H9 (cell line): Measurements from ENCODE around the gene APOBEC3H. TPM values are rescaled to one million over a fixed set of nuclear protein-coding genes. Genes with fewer than 3 reads are reported as not detected.
"Not testable (repeated sequence)": the region's sequence is repeated elsewhere in the genome, so short reads cannot be mapped to it uniquely, and the experiment has no call there.

Experiments used
- DNase-seq: peaks from one replicate; pipeline ENCODE4 v3.0.0-alpha.2; 2017
- H2AFZ ChIP-seq: one replicate; pipeline ENCODE4 v1.6.1; 2013; ENCODE audit warnings: mild to moderate bottlenecking, low read length, control low read depth, moderate library complexity
- H2AK5ac ChIP-seq: 2 replicates; pipeline ENCODE4 v1.6.1; 2013; ENCODE audit warnings: low read length, control low read depth, mixed read lengths; ENCODE audit not compliant: insufficient read length
- H2BK120ac ChIP-seq: one replicate; pipeline ENCODE4 v1.6.1; 2013; ENCODE audit warnings: low read depth, mild to moderate bottlenecking, low read length, control low read depth, inconsistent platforms; ENCODE audit not compliant: poor library complexity, severe bottlenecking
- H2BK12ac ChIP-seq: 2 replicates; pipeline ENCODE4 v1.6.1; 2013; ENCODE audit warnings: low read length, control low read depth, mixed read lengths, low read depth; ENCODE audit not compliant: insufficient read length
- H2BK15ac ChIP-seq: 2 replicates; pipeline ENCODE4 v1.6.1; 2013; ENCODE audit warnings: low read depth, low read length, control low read depth
- H2BK20ac ChIP-seq: one replicate; pipeline ENCODE4 v1.6.1; 2013; ENCODE audit warnings: low read depth, mild to moderate bottlenecking, low read length, control low read depth, inconsistent platforms; ENCODE audit not compliant: poor library complexity, severe bottlenecking
- H2BK5ac ChIP-seq: 2 replicates; pipeline ENCODE4 v1.6.1; 2013; ENCODE audit warnings: low read length, control low read depth, mixed read lengths; ENCODE audit not compliant: insufficient read length
- H3K14ac ChIP-seq: 2 replicates; pipeline ENCODE4 v1.6.1; 2013; ENCODE audit warnings: low read length, control low read depth; ENCODE audit not compliant: insufficient read depth
- H3K18ac ChIP-seq: 2 replicates; pipeline ENCODE4 v1.6.1; 2013; ENCODE audit warnings: low read depth, mild to moderate bottlenecking, mixed read lengths, low read length, control low read depth; ENCODE audit not compliant: insufficient read length
- H3K23ac ChIP-seq: 2 replicates; pipeline ENCODE4 v1.6.1; 2013; ENCODE audit warnings: low read length, control low read depth, mixed read lengths, low read depth; ENCODE audit not compliant: insufficient read length
- H3K23me2 ChIP-seq: 2 replicates; pipeline ENCODE4 v1.6.1; 2013; ENCODE audit warnings: low read depth, mild to moderate bottlenecking, mixed read lengths, low read length, control low read depth; ENCODE audit not compliant: insufficient read length, poor library complexity, severe bottlenecking
- H3K27ac ChIP-seq: 2 replicates; pipeline ENCODE4 v1.5.1; 2013; ENCODE audit warnings: low read length, control low read depth, mixed read lengths, low read depth; ENCODE audit not compliant: insufficient read length
- H3K27me3 ChIP-seq: 2 replicates; pipeline ENCODE4 v1.6.1; 2013; ENCODE audit warnings: low read length, control low read depth, inconsistent platforms; ENCODE audit not compliant: insufficient read depth
- H3K4ac ChIP-seq: 2 replicates; pipeline ENCODE4 v1.6.1; 2013; ENCODE audit warnings: low read depth, mild to moderate bottlenecking, control low read depth, inconsistent platforms, low read length, moderate library complexity
- H3K4me1 ChIP-seq: 2 replicates; pipeline ENCODE4 v1.6.1; 2013; ENCODE audit warnings: low read length, control low read depth, inconsistent platforms; ENCODE audit not compliant: insufficient read depth
- H3K4me2 ChIP-seq: 2 replicates; pipeline ENCODE4 v1.6.1; 2013; ENCODE audit warnings: low read length, control low read depth, mixed read lengths; ENCODE audit not compliant: insufficient read length, insufficient read depth
- H3K56ac ChIP-seq: 2 replicates; pipeline ENCODE4 v1.6.1; 2013; ENCODE audit warnings: low read depth, mild to moderate bottlenecking, mixed read lengths, low read length, control low read depth; ENCODE audit not compliant: insufficient read length
- H3K79me1 ChIP-seq: 2 replicates; pipeline ENCODE4 v1.6.1; 2013; ENCODE audit warnings: low read depth, mild to moderate bottlenecking, moderate library complexity, low read length, control low read depth, inconsistent platforms; ENCODE audit not compliant: insufficient read depth, poor library complexity, severe bottlenecking
- H3K79me2 ChIP-seq: 2 replicates; pipeline ENCODE4 v1.6.1; 2013; ENCODE audit warnings: low read length, control low read depth, inconsistent platforms; ENCODE audit not compliant: insufficient read depth
- H3K9ac ChIP-seq: 2 replicates; pipeline ENCODE4 v1.6.1; 2013; ENCODE audit warnings: low read length, control low read depth, mixed read lengths; ENCODE audit not compliant: insufficient read length; ENCODE audit errors: extremely low read depth
- H3K9me3 ChIP-seq: one replicate; pipeline ENCODE4 v1.6.1; 2013; ENCODE audit warnings: low read depth, low read length, inconsistent platforms; ENCODE audit not compliant: control insufficient read depth
- H3T11ph ChIP-seq: one replicate; pipeline ENCODE4 v1.6.1; 2013; ENCODE audit warnings: mild to moderate bottlenecking, low read length, control low read depth, inconsistent platforms
- H4K20me1 ChIP-seq: one replicate; pipeline ENCODE4 v1.6.1; 2013; ENCODE audit not compliant: control insufficient read depth, insufficient read length, insufficient read depth
- H4K5ac ChIP-seq: 2 replicates; pipeline ENCODE4 v1.6.1; 2013; ENCODE audit warnings: low read depth, mild to moderate bottlenecking, mixed read lengths, low read length, control low read depth; ENCODE audit not compliant: insufficient read length
- H4K8ac ChIP-seq: replicated peaks from 2 replicates; pipeline ENCODE4 v1.6.1; 2013; ENCODE audit warnings: low read length, control low read depth, mixed read lengths, low read depth; ENCODE audit not compliant: insufficient read length
- H4K91ac ChIP-seq: 2 replicates; pipeline ENCODE4 v1.6.1; 2013; ENCODE audit warnings: low read depth, mild to moderate bottlenecking, moderate library complexity, mixed read lengths, low read length, control low read depth; ENCODE audit not compliant: insufficient read length
- H3K27ac Mint-ChIP-seq, 3 experiments: 2 replicates in 2 of 3; 3 replicates in 1 of 3; pipeline ENCODE4 v1.8.0; 2020 to 2021; ENCODE audit warnings: mixed read lengths in 3 of 3, mild to moderate bottlenecking in 1 of 3, moderate library complexity in 1 of 3
- H3K27me3 Mint-ChIP-seq: 2 replicates; pipeline ENCODE4 v1.8.0; 2021; ENCODE audit warnings: low read depth, mild to moderate bottlenecking, moderate library complexity, mixed read lengths
- H3K36me3 Mint-ChIP-seq, 3 experiments: 2 replicates in 2 of 3; 3 replicates in 1 of 3; pipeline ENCODE4 v1.8.0; 2020 to 2021; ENCODE audit warnings: low read depth in 3 of 3, mixed read lengths in 3 of 3; ENCODE audit not compliant: insufficient read depth in 1 of 3
- H3K4me1 Mint-ChIP-seq, 2 experiments: 2 replicates each; pipeline ENCODE4 v1.8.0; 2020; ENCODE audit warnings: mixed read lengths in 2 of 2
- H3K4me3 Mint-ChIP-seq, 2 experiments: 2 replicates in 1 of 2; 3 replicates in 1 of 2; pipeline ENCODE4 v1.8.0; 2020 to 2021; ENCODE audit warnings: mild to moderate bottlenecking in 2 of 2, mixed read lengths in 2 of 2, moderate library complexity in 1 of 2
- H3K9me3 Mint-ChIP-seq, 2 experiments: 2 replicates in 1 of 2; 3 replicates in 1 of 2; pipeline ENCODE4 v1.8.0; 2020; ENCODE audit warnings: mild to moderate bottlenecking in 2 of 2, mixed read lengths in 2 of 2, moderate library complexity in 1 of 2
- CTCF ChIP-seq: fragments of 200-600 bp; sonication (generic); conservative IDR thresholded peaks from 3 replicates; pipeline ENCODE4 v1.8.0; 2021; ENCODE audit warnings: antibody characterized with exemption, mild to moderate bottlenecking
- WGBS: extraction: QIAGEN DNeasy Blood & Tissue Kit; methylation state at CpG from one replicate; pipeline ENCODE4 v1.1.7; 2013; ENCODE audit warnings: missing lambda C conversion rate, low lambda C conversion rate, mixed read lengths; ENCODE audit not compliant: insufficient read length; ENCODE audit errors: extremely low coverage; 5-methylcytosine and 5-hydroxymethylcytosine counted together
- total RNA-seq: library from RNA; stranded (reverse); gene quantifications from 2 replicates; pipeline ENCODE4 v1.2.1, GENCODE V29; 2021

Gene APOBEC3H
- total RNA-seq, 1 experiment from 2014 or later = 0.48 TPM

GRCh38 chr22:39070186-39070585 lies 26.9 kb upstream of the APOBEC3H start:
- no peak overlapping the region for H3K14ac ChIP-seq
- no peak overlapping the region for H2BK12ac ChIP-seq
- no peak overlapping the region for H2AK5ac ChIP-seq
- no peak overlapping the region for H2BK20ac ChIP-seq
- no peak overlapping the region for H2BK15ac ChIP-seq
- H2BK120ac ChIP-seq = no peak overlapping the region
- H3K9ac ChIP-seq = no peak overlapping the region
- H3K9me3 ChIP-seq = no peaks in the 10 kb centered on the region
- H3K4ac ChIP-seq = no peak overlapping the region
- H3K4me2 ChIP-seq = no peak overlapping the region
- H2BK5ac ChIP-seq = no peak overlapping the region
- H3K18ac ChIP-seq = peak overlapping the region; percentile 50
- H3T11ph ChIP-seq = no peak overlapping the region
- no peak overlapping the region for H2AFZ ChIP-seq
- WGBS = no CpG with 5 or more reads among the region's 7 CpGs
- no peak overlapping the region for H4K5ac ChIP-seq
- Mint-ChIP-seq H3K4me1 (peaks cover 22 to 30% of the 10 kb centered on the region in 2 experiments), H3K36me3 (no peaks in the 10 kb centered on the region), H3K9me3 (no peaks in the 10 kb centered on the region; a peak in 1 of 5 replicates), H3K27ac (peak overlapping the region in 1 of 3 experiments; percentile 37; a peak in 1 of 7 replicates), H3K4me3 (no peak overlapping the region), H3K27me3 (peaks cover 3% of the 10 kb centered on the region)
- H3K23me2 ChIP-seq = peaks cover 3% of the 10 kb centered on the region
- DNase-seq = no peak
- no peaks in the 10 kb centered on the region for H3K79me2 ChIP-seq
- H3K4me1 ChIP-seq = no peaks in the 10 kb centered on the region; the same call in 1 of the 2 replicates
- H3K23ac ChIP-seq = no peak overlapping the region
- no peaks in the 10 kb centered on the region for H3K27me3 ChIP-seq
- no peaks in the 10 kb centered on the region for H4K20me1 ChIP-seq
- no peak overlapping the region for H3K56ac ChIP-seq
- no peaks in the 10 kb centered on the region for H3K79me1 ChIP-seq
- no peak overlapping the region for H4K91ac ChIP-seq
- H3K27ac ChIP-seq = no peak overlapping the region
- no peak for TF ChIP-seq CTCF
- no peak overlapping the region for H4K8ac ChIP-seq

GRCh38 chr22:39072581-39072981 lies 24.5 kb upstream of the APOBEC3H start:
- H3K79me2 ChIP-seq, H3K27ac ChIP-seq, H3K4me3 Mint-ChIP-seq, H2AK5ac ChIP-seq, H4K8ac ChIP-seq, H3K27me3 Mint-ChIP-seq, H4K20me1 ChIP-seq, H4K91ac ChIP-seq, H3K23ac ChIP-seq, H3K4ac ChIP-seq, H2AFZ ChIP-seq, H2BK5ac ChIP-seq, H3K23me2 ChIP-seq, H3K27ac Mint-ChIP-seq, H3K56ac ChIP-seq, H3K14ac ChIP-seq, H3K9me3 Mint-ChIP-seq, H3K18ac ChIP-seq, H2BK120ac ChIP-seq, H3K9me3 ChIP-seq, H3K36me3 Mint-ChIP-seq, H3T11ph ChIP-seq, H3K9ac ChIP-seq, DNase-seq, H2BK12ac ChIP-seq, H3K4me2 ChIP-seq, H4K5ac ChIP-seq, H2BK15ac ChIP-seq, H3K27me3 ChIP-seq, H3K79me1 ChIP-seq, H2BK20ac ChIP-seq, H3K4me1 ChIP-seq: not testable (repeated sequence)
- peaks cover 31 to 42% of the 10 kb centered on the region in 2 experiments for H3K4me1 Mint-ChIP-seq
- WGBS = no CpG with 5 or more reads among the region's 7 CpGs
